Caco-2 (cell line): ENCODE results near the gene RAB33A. TPM values are rescaled to one million over a fixed set of nuclear protein-coding genes. Genes with fewer than 3 reads are reported as not detected.

Source experiments
- BruUV-seq: library from RNA; stranded (reverse); fragments of 400-500 nt; replicated peaks from 2 replicates; lab custom pipeline; 2021; lab: Mats Ljungman, UMichigan
- CTCF ChIA-PET: fragments of 300-600 bp; sonication (Branson Sonifier 250); formaldehyde crosslinking; loops from one replicate; lab custom pipeline; 2022; ENCODE audit warnings: antibody characterized with exemption; lab: Charles Lee
- POLR2A ChIA-PET: fragments of 300-600 bp; sonication (Branson Sonifier 250); formaldehyde crosslinking; loops from one replicate; lab custom pipeline; 2022; ENCODE audit warnings: antibody characterized with exemption; lab: Charles Lee
- DNase-seq, 2 experiments: peaks; one replicate each; pipeline versions ENCODE4 v3.0.0 to v3.0.0-alpha.2; 2020 to 2022
- H3K27me3 ChIP-seq: replicated peaks from 2 replicates; pipeline ENCODE4 v1.6.0; 2011; ENCODE audit warnings: low read length; ENCODE audit not compliant: control insufficient read depth, insufficient read depth
- H3K36me3 ChIP-seq: 2 replicates; pipeline ENCODE4 v1.5.1; 2011; ENCODE audit warnings: low read length; ENCODE audit not compliant: control insufficient read depth, insufficient read depth
- H3K4me1 ChIP-seq: fragments of 250-450 bp; sonication (Bioruptor Pico); 2 replicates; pipeline ENCODE4 v1.5.1; 2020; ENCODE audit warnings: mild to moderate bottlenecking
- H3K4me3 ChIP-seq: 2 replicates; pipeline ENCODE4 v1.5.1; 2011; ENCODE audit warnings: low read depth, mild to moderate bottlenecking, control low read depth, low read length
- H3K9me3 ChIP-seq: fragments of 250-450 bp; sonication (Bioruptor Pico); 2 replicates; pipeline ENCODE4 v1.5.1; 2020; ENCODE audit warnings: mild to moderate bottlenecking, moderate library complexity
- H3K27ac Mint-ChIP-seq: one replicate; pipeline ENCODE4 v1.8.0; 2022; ENCODE audit warnings: mixed read lengths; ENCODE audit not compliant: unreplicated experiment
- H3K27me3 Mint-ChIP-seq: one replicate; pipeline ENCODE4 v1.8.0; 2022; ENCODE audit warnings: mixed read lengths; ENCODE audit not compliant: insufficient read depth, unreplicated experiment
- H3K36me3 Mint-ChIP-seq: one replicate; pipeline ENCODE4 v1.8.0; 2022; ENCODE audit warnings: mild to moderate bottlenecking, mixed read lengths; ENCODE audit not compliant: insufficient read depth, unreplicated experiment
- H3K4me1 Mint-ChIP-seq: one replicate; pipeline ENCODE4 v1.8.0; 2022; ENCODE audit warnings: low read depth, mixed read lengths; ENCODE audit not compliant: unreplicated experiment
- H3K4me3 Mint-ChIP-seq: one replicate; pipeline ENCODE4 v1.8.0; 2022; ENCODE audit warnings: mild to moderate bottlenecking, moderate library complexity, mixed read lengths; ENCODE audit not compliant: unreplicated experiment
- H3K9me3 Mint-ChIP-seq: one replicate; pipeline ENCODE4 v1.8.0; 2022; ENCODE audit warnings: mixed read lengths; ENCODE audit not compliant: unreplicated experiment
- intact Hi-C: fragments of 100-400 bp; cut with micrococcal nuclease; formaldehyde crosslinking; loops from one replicate; pipeline ENCODE4 v1.10.0; 2022; ENCODE audit not compliant: unreplicated experiment
- total RNA-seq: library from RNA; stranded (reverse); gene quantifications from 2 replicates; pipeline ENCODE4 v1.2.3, GENCODE V29; 2022
- TF ChIP-seq, protein P1 (sequence below), 2 experiments: fragments of 200-600 bp in 1 of 2; IDR thresholded peaks; 1 replicate in 1 of 2; 2 replicates in 1 of 2; pipeline versions ENCODE4 v1.5.1 to v1.8.0; 2011 to 2022; ENCODE audit warnings: antibody characterized with exemption in 1 of 2, control low read depth in 1 of 2, inconsistent platforms in 1 of 2, low read depth in 1 of 2, low read length in 1 of 2, mild to moderate bottlenecking in 1 of 2, moderate library complexity in 1 of 2; ENCODE audit not compliant: insufficient read depth in 1 of 2, severe bottlenecking in 1 of 2, unreplicated experiment in 1 of 2

The RAB33A gene
- total RNA-seq, 1 experiment from 2014 or later: not detected

DNA sequence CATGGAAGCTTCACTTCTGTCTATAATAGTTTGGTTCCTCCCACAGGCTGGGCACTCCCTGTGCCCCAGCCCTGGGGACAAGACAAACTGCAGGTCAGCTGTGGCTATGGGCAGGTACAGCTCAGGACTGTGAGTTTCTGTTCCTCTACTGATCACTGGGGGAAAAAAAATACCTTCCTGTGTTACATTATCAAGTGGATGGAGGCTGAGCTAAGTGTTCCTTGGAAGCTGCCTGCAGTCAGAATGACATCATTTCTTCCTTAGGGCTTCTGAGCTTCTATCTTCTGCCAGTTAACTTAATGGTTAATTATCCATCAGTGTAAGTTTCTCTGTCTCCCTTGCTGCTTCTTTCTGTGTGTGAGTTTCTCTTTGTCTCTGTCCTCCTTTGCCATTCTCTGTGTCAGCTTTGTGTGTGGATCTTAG, 4.6 kb downstream of the RAB33A start:
- BruUV-seq: no TSS peak
- POLR2A ChIA-PET: no interaction called here
- intact Hi-C loops: no loop called here

DNA sequence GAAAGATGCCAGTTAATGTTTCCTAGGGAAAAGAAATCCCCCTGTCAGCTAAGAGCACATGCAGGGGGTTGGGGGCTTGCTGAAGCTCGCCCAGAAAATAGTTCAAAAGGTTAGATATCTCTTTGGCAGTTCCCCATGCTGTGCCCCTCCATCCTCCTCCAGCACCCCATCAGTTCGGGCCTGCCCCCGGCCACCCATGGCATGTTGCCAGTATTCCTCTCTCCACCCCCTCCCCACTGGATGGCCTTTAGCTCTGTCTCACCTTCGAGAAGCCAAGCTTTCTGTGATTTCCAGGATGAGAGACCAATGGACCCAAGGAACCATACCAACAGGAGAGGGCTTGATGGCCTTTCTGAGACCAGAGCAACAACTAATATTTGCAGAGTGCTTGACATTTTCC, 5.2 kb downstream of the RAB33A start:
- intact Hi-C loops: no loop called here
- Histone ChIP-seq H3K4me3 (no peak overlapping the region), H3K4me1 (no peaks in the 10 kb centered on the region), H3K27me3 (no peaks in the 10 kb centered on the region), H3K9me3 (no peaks in the 10 kb centered on the region), H3K36me3 (no peaks in the 10 kb centered on the region)
- no TSS peak for BruUV-seq
- H3K4me1 Mint-ChIP-seq: peaks cover 5% of the 10 kb centered on the region
- H3K36me3 Mint-ChIP-seq: no peaks in the 10 kb centered on the region
- no peak for DNase-seq
- no peak overlapping the region for H3K27ac Mint-ChIP-seq
- H3K9me3 Mint-ChIP-seq: no peaks in the 10 kb centered on the region
- no peaks in the 10 kb centered on the region for H3K27me3 Mint-ChIP-seq
- TF ChIP-seq, protein P1, sequence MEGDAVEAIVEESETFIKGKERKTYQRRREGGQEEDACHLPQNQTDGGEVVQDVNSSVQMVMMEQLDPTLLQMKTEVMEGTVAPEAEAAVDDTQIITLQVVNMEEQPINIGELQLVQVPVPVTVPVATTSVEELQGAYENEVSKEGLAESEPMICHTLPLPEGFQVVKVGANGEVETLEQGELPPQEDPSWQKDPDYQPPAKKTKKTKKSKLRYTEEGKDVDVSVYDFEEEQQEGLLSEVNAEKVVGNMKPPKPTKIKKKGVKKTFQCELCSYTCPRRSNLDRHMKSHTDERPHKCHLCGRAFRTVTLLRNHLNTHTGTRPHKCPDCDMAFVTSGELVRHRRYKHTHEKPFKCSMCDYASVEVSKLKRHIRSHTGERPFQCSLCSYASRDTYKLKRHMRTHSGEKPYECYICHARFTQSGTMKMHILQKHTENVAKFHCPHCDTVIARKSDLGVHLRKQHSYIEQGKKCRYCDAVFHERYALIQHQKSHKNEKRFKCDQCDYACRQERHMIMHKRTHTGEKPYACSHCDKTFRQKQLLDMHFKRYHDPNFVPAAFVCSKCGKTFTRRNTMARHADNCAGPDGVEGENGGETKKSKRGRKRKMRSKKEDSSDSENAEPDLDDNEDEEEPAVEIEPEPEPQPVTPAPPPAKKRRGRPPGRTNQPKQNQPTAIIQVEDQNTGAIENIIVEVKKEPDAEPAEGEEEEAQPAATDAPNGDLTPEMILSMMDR (IDR thresholded peaks at IDR 0.05; ENCODE audit: insufficient read depth in 1 of 2, low read depth in 1 of 2, low read length in 1 of 2, severe bottlenecking in 1 of 2, unreplicated experiment in 1 of 2): no peak
- H3K4me3 Mint-ChIP-seq: no peak overlapping the region
- CTCF ChIA-PET: no interaction called here
- POLR2A ChIA-PET: no interaction called here

More for the DNA sequence above, 4.6 kb downstream of the RAB33A start:
- no peak overlapping the region for H3K27ac Mint-ChIP-seq
- no peaks in the 10 kb centered on the region for H3K9me3 ChIP-seq
- no peaks in the 10 kb centered on the region for H3K4me1 ChIP-seq
- no peak overlapping the region for H3K4me3 Mint-ChIP-seq
- CTCF ChIA-PET: no interaction called here
- TF ChIP-seq, protein P1 (IDR thresholded peaks at IDR 0.05; ENCODE audit: insufficient read depth in 1 of 2, low read depth in 1 of 2, low read length in 1 of 2, severe bottlenecking in 1 of 2, unreplicated experiment in 1 of 2): no peak
- H3K36me3 ChIP-seq: no peaks in the 10 kb centered on the region
- H3K27me3 Mint-ChIP-seq: no peaks in the 10 kb centered on the region
- no peaks in the 10 kb centered on the region for H3K9me3 Mint-ChIP-seq
- DNase-seq: no peak
- H3K4me1 Mint-ChIP-seq: peaks cover 5% of the 10 kb centered on the region
- no peak overlapping the region for H3K4me3 ChIP-seq
- H3K36me3 Mint-ChIP-seq: no peaks in the 10 kb centered on the region
- no peaks in the 10 kb centered on the region for H3K27me3 ChIP-seq

DNA sequence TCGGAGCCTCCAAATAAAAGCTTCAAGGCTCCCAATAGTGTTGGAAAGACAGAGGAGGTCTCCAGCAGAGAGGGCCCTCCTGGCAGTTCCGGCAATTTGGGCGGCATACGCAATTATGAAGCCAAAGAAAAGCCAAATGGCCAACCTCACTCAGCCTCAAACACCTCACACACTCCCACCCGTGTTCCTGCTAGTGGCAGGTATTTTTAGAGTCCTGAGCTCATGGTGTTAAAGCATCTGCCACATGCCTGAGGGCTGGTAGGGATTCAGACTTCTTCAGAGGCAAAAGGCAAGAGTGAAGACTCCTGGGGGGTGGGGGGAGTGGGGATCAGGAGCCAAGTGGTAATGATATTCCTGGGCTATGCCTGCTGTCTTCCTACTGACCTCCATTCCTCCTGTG, 7.4 kb downstream of the RAB33A start:
- Mint-ChIP-seq H3K27ac (no peak overlapping the region), H3K9me3 (no peaks in the 10 kb centered on the region), H3K36me3 (no peaks in the 10 kb centered on the region), H3K4me3 (no peak overlapping the region), H3K4me1 (peaks cover 5% of the 10 kb centered on the region), H3K27me3 (no peaks in the 10 kb centered on the region)
- Histone ChIP-seq H3K9me3 (no peaks in the 10 kb centered on the region), H3K4me3 (no peak overlapping the region), H3K27me3 (no peaks in the 10 kb centered on the region), H3K4me1 (no peaks in the 10 kb centered on the region), H3K36me3 (no peaks in the 10 kb centered on the region)
- intact Hi-C loops: no loop called here
- no peak for DNase-seq
- no TSS peak for BruUV-seq
- ChIA-PET POLR2A (no interaction called here), CTCF (no interaction called here)
- TF ChIP-seq, protein P1 (IDR thresholded peaks at IDR 0.05; ENCODE audit: insufficient read depth in 1 of 2, low read depth in 1 of 2, low read length in 1 of 2, severe bottlenecking in 1 of 2, unreplicated experiment in 1 of 2): no peak
